Muscle layer of colon (tissue), 2 donors: ENCODE results near the gene ITPKB.
"Not testable (repeated sequence)": the region's sequence is repeated elsewhere in the genome, so short reads cannot be mapped to it uniquely, and the experiment has no call there.

Experiments
- H3K27ac ChIP-seq: one replicate; pipeline ENCODE4 v1.7.0; 2013; ENCODE audit warnings: low read depth, mild to moderate bottlenecking, low read length, moderate library complexity
- H3K27me3 ChIP-seq, 2 donors: one replicate each; pipeline ENCODE4 v1.7.0; 2013; ENCODE audit warnings: low read length in 2 of 2, mild to moderate bottlenecking in 2 of 2; ENCODE audit not compliant: insufficient read depth in 2 of 2, control insufficient read depth in 1 of 2
- H3K36me3 ChIP-seq: one replicate; pipeline ENCODE4 v1.7.0; 2013; ENCODE audit warnings: mild to moderate bottlenecking, low read length; ENCODE audit not compliant: insufficient read depth
- H3K4me1 ChIP-seq: one replicate; pipeline ENCODE4 v1.7.0; 2013; ENCODE audit warnings: mild to moderate bottlenecking, low read length; ENCODE audit not compliant: insufficient read depth
- H3K4me3 ChIP-seq, 2 donors: one replicate each; pipeline ENCODE4 v1.7.0; 2013; ENCODE audit warnings: low read length in 2 of 2, low read depth in 1 of 2, mild to moderate bottlenecking in 1 of 2, moderate library complexity in 1 of 2
- H3K9ac ChIP-seq: one replicate; pipeline ENCODE4 v1.7.0; 2013; ENCODE audit warnings: low read length
- H3K9me3 ChIP-seq: one replicate; pipeline ENCODE4 v1.7.0; 2013; ENCODE audit warnings: mild to moderate bottlenecking, low read length
- donor health status: abdominal sarcoma.
- donor health status: Adenocarcinoma of cecum.

ITPKB gene

DNA sequence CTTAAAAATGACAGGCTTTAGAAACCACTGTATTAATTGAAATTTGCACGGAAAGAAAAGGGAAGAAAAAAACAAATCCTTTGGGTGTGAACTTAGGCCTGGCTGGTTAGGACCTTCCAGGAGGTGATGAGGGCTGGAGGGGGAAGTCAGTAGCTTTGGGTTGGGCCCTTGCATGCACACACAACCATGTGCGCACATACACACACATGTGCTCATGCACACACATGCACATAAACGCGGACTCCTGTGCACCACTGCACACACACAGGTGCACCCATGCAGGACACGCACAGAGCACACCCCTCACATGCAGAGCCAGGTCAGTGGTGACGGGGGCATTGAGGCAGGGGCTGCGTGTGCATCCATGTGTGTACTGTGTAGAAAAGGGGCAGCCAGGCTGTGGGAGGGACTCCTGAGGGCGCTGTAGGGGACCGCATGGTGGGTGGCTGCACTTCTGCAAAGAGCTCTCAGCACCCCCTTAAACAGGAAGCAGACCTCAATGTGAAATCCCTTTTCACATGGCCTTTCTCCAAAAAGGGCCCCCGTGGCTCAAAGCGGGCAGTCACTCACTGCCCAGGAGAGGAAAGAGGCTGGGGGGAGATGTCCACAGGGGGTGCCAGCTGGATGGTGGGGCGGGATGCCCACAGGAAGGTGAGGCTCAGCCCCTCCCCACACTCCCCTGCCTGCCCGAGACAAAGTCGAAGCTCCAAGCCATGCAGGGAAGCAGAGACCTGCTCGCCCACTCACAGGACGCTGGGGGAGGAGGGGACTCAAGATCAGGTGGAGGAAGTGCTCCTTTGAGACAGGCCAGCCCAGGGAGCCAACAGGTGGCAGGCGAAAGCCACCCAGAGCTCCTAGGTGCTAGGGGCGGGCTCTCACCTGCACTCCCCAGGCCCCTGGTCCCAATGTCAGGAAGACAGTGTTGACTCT is 95.2 kb downstream of the ITPKB start:
- H3K27ac ChIP-seq: peak overlapping the region; percentile 10
- H3K4me3 ChIP-seq: no peak overlapping the region
- H3K4me1 ChIP-seq: peaks cover 59% of the 10 kb centered on the region
- no peaks in the 10 kb centered on the region for H3K27me3 ChIP-seq
- peaks cover 59% of the 10 kb centered on the region for H3K36me3 ChIP-seq
- H3K9ac ChIP-seq: no peak overlapping the region
- H3K9me3 ChIP-seq: no peaks in the 10 kb centered on the region

DNA sequence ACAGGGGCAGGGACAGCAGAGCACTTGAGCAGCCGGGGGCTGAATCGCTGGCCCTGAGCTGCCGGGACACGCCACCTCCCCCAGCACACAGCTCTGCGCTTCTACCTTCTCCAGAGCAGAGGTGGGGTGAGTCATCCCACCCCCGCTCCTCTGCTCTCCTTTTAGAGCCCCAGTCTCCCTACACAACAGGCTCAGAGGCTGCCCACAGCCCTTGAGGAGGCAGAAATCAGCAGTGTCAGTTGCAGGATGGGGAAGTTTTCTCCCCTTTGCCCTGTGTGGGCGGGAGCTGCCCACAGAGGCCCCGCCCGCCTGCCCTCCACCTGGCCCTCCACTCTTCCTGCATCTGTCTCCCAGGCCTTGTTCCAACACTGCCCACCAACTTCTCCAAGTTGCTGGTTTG is 95.9 kb downstream of the ITPKB start:
- no peak overlapping the region for H3K4me3 ChIP-seq
- no peaks in the 10 kb centered on the region for H3K27me3 ChIP-seq
- H3K4me1 ChIP-seq: peaks cover 64% of the 10 kb centered on the region
- H3K9ac ChIP-seq: no peak overlapping the region
- H3K27ac ChIP-seq: peak overlapping the region; percentile 10
- H3K36me3 ChIP-seq: peaks cover 54% of the 10 kb centered on the region
- H3K9me3 ChIP-seq: no peaks in the 10 kb centered on the region

DNA sequence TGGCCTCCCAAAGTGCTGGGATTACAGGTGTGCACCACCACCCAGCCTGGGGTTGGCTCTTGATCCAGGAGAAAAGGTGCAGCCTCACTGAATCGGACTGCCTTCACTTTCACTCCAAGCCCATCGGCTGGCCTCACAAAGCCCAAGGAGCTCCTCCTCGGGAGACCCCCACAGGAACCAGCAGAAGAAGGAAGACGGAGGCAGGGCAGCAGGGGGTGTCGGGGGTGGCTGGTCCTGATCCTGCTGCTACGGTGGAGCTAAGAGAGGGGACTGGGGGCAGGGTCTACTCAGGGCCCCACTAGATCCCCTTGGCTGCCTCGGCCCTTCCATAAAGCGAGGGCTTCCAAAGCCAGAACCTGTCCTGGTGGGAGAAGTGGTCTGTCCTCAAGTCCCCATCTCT is 96.7 kb downstream of the ITPKB start:
- Histone ChIP-seq H3K4me3 (no peak overlapping the region), H3K36me3 (peaks cover 50% of the 10 kb centered on the region), H3K27ac (no peak overlapping the region), H3K9me3 (no peaks in the 10 kb centered on the region), H3K9ac (no peak overlapping the region), H3K4me1 (peaks cover 72% of the 10 kb centered on the region), H3K27me3 (no peaks in the 10 kb centered on the region)

DNA sequence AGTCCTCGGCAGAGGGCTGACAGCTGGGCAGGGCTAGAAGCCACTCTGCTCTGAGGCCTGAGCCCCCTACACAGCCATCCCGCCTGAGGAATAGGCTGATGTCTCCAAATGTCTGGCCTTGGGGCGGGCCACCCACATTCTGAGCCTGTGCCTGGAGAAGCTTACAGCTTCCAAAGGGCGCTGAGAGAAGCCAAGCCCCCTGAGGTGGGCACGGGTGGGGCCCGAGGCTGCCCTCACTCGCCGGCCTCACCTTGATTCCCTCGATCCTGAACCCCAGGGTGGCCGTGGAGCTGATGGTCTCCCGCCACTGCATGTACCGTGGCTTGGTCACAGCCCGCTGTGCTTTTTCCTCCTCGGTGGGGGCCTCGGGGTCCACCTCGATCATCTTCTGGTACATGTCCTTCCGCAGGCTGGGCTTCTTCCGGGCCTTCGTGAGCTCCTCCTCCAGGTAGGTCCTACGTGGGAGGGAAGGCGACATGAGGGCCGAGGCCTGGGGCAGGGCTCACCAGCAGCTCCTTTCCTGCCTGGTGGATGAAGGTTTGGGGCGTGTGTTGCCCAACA is 97.3 kb downstream of the ITPKB start:
- H3K9ac ChIP-seq: no peak overlapping the region
- peaks cover 73% of the 10 kb centered on the region for H3K4me1 ChIP-seq
- H3K9me3 ChIP-seq: no peaks in the 10 kb centered on the region
- H3K36me3 ChIP-seq: peaks cover 50% of the 10 kb centered on the region
- no peak overlapping the region for H3K4me3 ChIP-seq
- no peaks in the 10 kb centered on the region for H3K27me3 ChIP-seq
- H3K27ac ChIP-seq: no peak overlapping the region

DNA sequence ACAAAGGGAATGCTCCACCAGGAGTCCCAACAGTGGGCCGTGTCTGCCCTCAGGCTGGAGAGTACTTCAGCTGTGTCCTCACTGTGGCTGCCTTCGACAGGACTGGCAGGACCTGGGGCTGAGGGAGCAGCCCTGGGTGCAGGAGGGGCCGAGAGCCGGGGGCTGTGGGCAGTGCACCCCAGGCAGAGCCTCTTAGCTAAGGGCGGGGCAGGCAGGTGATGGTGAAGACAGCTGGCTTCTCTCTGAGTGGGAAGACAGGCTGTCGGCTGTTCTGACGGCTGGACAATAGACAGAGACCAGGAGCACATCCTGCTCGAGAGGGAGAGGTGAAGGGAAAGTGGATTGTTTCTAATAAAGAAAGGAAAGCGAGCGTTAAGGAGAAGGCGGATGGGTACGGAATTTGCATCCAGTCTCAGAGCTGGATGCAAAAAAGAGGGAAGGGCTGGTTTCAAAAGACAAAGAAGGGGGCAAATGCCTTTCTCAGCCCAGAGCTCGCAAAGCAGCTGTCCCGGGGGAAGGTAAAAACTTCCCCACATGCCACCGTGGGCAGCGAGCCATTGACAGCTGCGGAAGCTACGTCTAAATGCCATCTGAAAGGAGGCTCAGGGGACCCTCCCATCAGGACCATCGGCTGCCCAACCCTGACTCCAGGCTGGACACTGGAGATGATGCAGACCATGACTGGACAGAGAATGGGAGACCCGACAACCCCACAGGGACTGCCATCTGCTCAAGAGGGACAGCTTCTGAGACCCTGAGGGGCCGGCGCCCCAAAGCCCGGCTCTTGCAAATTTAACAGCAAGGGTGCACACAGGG is 98.6 kb downstream of the ITPKB start:
- no peak overlapping the region for H3K9ac ChIP-seq
- H3K9me3 ChIP-seq: no peaks in the 10 kb centered on the region
- H3K4me1 ChIP-seq: peaks cover 61% of the 10 kb centered on the region
- peak overlapping the region; percentile 70 for H3K27ac ChIP-seq
- peaks cover 55% of the 10 kb centered on the region for H3K36me3 ChIP-seq
- no peaks in the 10 kb centered on the region for H3K27me3 ChIP-seq
- H3K4me3 ChIP-seq: no peak overlapping the region

DNA sequence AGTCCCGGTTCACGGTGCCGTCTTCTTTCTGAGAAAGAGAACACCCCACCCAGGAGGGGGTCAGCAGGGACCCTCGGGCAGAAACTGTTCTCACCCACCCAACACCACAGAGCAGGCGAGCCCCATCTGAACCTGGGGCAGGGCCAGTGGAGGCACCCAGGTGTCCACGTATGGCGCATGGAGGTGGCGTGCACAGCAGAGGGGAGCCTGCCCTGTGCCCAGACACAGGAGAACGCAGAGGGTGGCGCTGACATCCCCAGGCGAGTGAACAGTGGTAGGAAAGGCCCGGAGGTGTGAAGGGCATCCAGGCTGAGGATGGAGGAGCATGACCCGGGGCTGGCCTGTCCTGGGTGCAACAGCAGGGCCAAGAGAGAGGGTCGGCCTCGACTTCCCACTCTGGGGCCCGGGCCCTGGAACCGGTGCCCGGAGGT is 99.4 kb downstream of the ITPKB start:
- no peak overlapping the region for H3K9ac ChIP-seq
- H3K4me3 ChIP-seq: no peak overlapping the region
- no peaks in the 10 kb centered on the region for H3K27me3 ChIP-seq
- H3K27ac ChIP-seq: peak overlapping the region; percentile 70
- H3K9me3 ChIP-seq: no peaks in the 10 kb centered on the region
- peaks cover 53% of the 10 kb centered on the region for H3K36me3 ChIP-seq
- H3K4me1 ChIP-seq: peaks cover 52% of the 10 kb centered on the region

DNA sequence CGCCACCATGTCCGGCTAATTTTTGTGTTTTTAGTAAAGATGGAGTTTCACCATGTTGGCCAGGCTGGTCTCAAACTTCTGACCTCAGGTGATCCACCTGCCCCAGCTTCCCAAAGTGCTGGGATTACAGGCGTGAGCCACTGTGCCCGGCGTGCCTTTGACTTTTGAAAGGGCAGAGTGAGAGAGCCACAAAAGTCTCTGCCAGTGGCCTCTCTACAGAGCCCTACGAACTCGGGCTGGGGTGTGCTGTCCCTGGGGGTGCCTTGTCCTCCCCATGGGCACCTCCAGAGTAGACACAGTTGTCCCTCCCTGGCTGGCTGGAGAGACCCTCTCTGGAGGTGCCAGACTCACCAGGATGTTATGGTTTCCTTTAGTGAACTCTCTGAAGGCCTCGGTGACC is 99.9 kb downstream of the ITPKB start:
- H3K9ac ChIP-seq, H3K27me3 ChIP-seq, H3K27ac ChIP-seq, H3K4me3 ChIP-seq, H3K9me3 ChIP-seq: not testable (repeated sequence)
- Histone ChIP-seq H3K4me1 (peaks cover 52% of the 10 kb centered on the region), H3K36me3 (peaks cover 53% of the 10 kb centered on the region)

DNA sequence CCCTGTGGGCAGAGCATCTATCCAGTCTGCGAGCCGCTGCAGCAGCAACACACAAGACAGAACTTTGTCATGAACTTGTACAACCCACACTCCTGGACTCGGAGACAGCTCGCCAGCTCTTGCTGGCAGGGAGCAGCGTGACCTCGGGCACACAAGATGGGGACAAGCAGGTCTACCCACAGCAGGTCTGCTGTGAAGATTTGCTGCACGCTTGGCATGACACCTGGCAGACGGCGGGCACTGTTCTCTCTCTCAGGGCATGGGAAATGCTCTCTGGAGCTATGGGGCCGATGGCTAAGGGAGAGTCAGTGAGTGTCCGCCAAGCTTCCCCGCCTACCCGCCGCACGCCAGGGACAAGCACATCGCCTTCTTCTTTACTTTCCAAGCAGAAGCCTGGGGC is 100.5 kb downstream of the ITPKB start:
- Histone ChIP-seq H3K4me3 (no peak overlapping the region), H3K9ac (no peak overlapping the region), H3K27me3 (no peaks in the 10 kb centered on the region), H3K36me3 (peaks cover 49% of the 10 kb centered on the region), H3K27ac (peak overlapping the region; percentile 47), H3K9me3 (no peaks in the 10 kb centered on the region), H3K4me1 (peaks cover 55% of the 10 kb centered on the region)

DNA sequence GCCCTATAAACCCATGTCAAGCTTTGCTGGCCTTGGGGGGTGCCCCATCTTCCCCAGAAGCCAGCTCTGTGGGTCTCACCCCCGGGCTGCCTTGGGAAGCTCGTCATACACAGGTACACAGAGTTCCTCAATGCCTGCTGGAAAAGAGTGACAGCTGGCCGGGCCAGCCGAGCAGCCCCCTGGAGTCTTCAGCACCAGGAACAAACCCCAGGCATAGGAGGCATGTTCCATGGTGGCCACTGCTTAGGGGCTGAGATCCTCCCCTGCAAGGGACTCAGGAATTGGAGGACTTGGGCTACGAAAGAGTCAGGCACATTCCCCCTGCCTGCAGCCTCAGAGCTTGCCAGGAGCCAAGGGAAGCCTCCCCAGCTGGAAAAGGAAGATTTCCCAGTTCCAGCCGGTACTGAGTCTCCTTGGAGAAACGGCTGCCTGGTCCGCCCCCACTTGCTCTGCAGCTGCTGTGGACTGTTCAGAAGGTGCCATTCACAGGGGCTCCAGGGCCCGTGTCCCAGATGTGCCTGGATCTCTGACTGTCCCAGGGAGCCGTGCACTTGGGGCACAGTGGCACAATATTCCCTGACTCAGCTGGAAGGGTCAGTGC is 101.0 kb downstream of the ITPKB start:
- Histone ChIP-seq H3K27me3 (no peaks in the 10 kb centered on the region), H3K27ac (peak overlapping the region; percentile 47), H3K4me1 (peaks cover 55% of the 10 kb centered on the region), H3K36me3 (peaks cover 50% of the 10 kb centered on the region), H3K4me3 (no peak overlapping the region), H3K9me3 (no peaks in the 10 kb centered on the region), H3K9ac (no peak overlapping the region)

DNA sequence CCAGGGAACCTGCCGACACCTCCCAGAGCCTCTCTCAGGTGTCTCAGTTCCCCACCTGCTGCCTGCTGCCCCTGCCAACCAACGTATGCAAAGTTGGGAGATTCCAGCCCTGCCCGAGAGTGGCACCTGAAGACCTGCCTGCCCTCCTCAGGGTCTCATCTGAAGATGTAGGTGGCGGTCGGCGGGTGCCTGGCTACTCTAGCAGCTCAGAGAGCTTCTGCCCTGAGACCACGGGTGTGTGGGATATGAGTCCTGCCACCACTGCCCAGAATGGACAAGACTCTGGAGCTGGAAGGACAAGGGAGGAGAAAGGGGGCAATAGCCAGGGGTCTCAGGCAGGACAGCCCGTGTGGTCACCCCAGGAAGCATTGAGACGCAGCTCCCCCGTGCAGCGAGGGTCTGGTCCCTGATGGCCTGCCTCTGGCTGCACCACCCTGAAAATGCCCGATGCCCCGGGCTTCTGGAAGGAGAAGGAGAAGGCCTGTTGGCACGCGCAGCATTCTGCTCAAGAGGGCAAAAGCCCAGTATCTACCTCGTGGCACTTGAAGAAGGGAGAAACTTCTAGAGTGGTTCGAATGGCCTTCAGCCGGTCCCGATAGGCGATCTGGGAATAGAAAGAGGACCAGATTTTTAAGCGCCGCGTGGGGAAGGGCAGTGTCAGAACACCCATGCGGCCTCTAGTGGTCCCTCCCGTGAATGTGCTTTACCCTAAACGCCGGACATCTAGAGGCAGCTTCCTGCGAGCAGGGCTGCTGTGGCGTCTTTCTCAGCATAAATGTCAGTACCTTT is 101.7 kb downstream of the ITPKB start:
- peak overlapping the region; percentile 47 for H3K27ac ChIP-seq
- peaks cover 59% of the 10 kb centered on the region for H3K4me1 ChIP-seq
- no peaks in the 10 kb centered on the region for H3K27me3 ChIP-seq
- no peak overlapping the region for H3K9ac ChIP-seq
- no peak overlapping the region for H3K4me3 ChIP-seq
- no peaks in the 10 kb centered on the region for H3K9me3 ChIP-seq
- peaks cover 55% of the 10 kb centered on the region for H3K36me3 ChIP-seq

DNA sequence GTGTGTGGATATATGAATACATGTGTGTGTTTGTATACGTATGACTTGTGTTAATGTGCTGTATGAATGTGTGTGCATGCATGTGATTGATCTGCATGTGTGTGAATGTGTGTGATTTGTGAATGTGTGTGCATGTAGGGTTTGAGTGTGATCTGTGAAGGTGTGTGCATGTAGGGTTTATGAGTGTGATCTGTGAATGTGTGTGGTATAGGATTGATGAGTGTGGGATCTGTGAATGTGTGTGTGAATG is 102.3 kb downstream of the ITPKB start:
- no peak overlapping the region for H3K9ac ChIP-seq
- H3K9me3 ChIP-seq: no peaks in the 10 kb centered on the region
- no peak overlapping the region for H3K4me3 ChIP-seq
- H3K4me1 ChIP-seq: peaks cover 64% of the 10 kb centered on the region
- no peaks in the 10 kb centered on the region for H3K27me3 ChIP-seq
- no peak overlapping the region for H3K27ac ChIP-seq
- H3K36me3 ChIP-seq: peaks cover 59% of the 10 kb centered on the region
